WI38 (cell line): Measurements from ENCODE around the gene ERG.

ENCODE experiments used
- H3K4me3 ChIP-seq: 2 replicates; pipeline ENCODE4 v1.5.1; 2011; ENCODE audit warnings: low read depth, mild to moderate bottlenecking, control low read depth, low read length
- TF ChIP-seq, protein P1 (sequence below): IDR thresholded peaks from 2 replicates; pipeline ENCODE4 v1.5.1; 2012; ENCODE audit warnings: low read depth, mild to moderate bottlenecking, control low read depth, low read length

Gene ERG, protein sequence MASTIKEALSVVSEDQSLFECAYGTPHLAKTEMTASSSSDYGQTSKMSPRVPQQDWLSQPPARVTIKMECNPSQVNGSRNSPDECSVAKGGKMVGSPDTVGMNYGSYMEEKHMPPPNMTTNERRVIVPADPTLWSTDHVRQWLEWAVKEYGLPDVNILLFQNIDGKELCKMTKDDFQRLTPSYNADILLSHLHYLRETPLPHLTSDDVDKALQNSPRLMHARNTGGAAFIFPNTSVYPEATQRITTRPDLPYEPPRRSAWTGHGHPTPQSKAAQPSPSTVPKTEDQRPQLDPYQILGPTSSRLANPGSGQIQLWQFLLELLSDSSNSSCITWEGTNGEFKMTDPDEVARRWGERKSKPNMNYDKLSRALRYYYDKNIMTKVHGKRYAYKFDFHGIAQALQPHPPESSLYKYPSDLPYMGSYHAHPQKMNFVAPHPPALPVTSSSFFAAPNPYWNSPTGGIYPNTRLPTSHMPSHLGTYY

DNA sequence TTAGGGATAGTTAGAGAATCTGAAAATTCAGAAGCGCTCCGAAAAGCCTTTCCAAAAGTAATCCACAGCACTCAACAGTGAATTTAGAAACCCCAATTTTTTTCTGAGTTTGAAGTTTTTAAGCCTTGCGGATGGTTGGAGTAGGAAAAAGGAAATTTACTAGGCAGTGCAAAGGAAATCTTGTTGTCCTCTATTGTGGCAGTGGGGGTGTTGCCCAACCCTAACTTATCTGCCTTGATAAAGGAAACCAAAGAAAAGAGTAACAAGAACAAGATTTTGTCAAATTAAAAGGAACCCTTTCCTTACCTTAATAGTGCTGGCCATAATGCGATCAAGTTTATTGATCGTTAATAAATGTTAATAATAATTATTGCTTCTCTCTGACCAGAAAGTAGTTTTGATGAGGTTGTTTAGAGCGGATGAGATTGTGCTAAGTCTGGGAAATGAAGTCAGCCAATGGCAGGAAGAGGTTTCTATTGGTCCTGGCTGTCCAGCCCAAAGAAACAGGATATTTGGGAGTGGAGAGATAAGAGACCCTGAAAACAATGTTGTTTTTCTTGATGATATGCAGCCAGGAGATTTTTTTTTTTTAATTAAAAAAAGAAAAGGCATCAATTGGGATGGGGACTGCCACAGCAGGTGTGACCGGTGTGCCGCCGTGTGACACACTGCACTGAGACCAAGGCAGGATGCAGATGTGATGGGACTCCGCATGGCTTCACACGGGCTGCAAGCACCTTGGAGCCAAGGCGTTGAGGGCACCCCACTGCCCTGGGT, at the start of gene ERG:
Gene ERG (minus strand): TSS at position 421 of the 777 bp plus-strand sequence. CDS start 97 bp downstream, at position 324.
- TF ChIP-seq, protein P1, sequence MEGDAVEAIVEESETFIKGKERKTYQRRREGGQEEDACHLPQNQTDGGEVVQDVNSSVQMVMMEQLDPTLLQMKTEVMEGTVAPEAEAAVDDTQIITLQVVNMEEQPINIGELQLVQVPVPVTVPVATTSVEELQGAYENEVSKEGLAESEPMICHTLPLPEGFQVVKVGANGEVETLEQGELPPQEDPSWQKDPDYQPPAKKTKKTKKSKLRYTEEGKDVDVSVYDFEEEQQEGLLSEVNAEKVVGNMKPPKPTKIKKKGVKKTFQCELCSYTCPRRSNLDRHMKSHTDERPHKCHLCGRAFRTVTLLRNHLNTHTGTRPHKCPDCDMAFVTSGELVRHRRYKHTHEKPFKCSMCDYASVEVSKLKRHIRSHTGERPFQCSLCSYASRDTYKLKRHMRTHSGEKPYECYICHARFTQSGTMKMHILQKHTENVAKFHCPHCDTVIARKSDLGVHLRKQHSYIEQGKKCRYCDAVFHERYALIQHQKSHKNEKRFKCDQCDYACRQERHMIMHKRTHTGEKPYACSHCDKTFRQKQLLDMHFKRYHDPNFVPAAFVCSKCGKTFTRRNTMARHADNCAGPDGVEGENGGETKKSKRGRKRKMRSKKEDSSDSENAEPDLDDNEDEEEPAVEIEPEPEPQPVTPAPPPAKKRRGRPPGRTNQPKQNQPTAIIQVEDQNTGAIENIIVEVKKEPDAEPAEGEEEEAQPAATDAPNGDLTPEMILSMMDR: no peak
- no peak within 1 kb of the TSS for H3K4me3 ChIP-seq

DNA sequence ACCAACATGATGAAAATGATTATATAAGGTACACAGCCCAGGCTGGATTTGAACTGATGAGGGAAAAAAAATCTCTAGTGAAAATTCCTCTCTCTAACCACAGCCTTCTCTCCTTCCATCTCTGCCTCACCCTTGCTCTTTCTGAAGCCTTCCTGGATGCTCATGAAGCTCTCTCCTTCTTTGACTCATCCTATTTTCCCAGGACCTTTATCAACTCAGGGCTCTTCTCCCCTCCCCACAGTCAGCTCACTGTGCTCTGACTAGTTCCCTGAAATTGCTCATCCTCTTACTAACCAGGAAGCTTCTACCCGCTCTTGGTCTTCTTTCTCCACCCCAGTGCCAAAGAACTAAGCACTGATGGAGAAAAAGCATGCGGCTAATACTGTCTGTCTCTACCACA, 46.4 kb upstream of the ERG start:
- TF ChIP-seq, protein P1: no peak
- H3K4me3 ChIP-seq: no peak overlapping the region

DNA sequence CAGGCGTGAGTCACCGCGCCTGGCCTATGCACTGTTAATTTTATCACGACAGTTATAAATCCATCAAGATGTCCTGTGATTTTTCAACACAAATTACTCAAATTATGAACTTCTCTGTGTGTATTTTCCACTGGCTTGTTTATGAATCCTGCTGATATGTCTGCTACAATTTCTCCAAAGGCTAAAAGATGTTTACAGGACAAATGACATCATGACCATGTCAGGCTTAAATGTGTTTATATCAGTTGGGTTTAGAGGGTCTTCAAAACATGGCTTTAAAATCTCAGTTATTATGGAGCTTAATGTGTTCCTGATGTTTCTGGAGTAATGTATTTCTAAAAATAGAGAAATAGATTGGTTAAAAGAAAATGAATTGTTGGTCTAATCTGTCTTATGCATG, 44.0 kb upstream of the ERG start:
- TF ChIP-seq, protein P1: no peak
- H3K4me3 ChIP-seq: no peak overlapping the region

DNA sequence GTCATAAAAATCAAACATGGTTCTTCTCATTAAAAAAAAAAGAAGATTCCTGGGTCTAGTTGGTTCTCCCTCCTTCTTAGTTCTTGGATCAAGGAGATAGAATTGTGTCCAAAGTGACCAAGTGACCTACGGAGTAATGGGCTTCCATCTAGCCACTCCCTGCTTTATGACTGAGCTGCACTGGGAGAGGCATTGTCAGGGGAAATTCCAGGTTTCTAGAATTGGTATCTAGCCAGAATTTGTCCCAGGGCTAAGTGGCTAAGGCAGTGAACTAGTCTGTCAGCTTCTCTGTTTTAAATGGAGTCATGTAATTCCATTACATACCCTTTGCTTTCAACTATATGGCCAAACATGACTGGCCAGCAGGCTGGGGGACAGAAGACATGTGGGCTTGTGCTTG, 40.1 kb upstream of the ERG start:
- TF ChIP-seq, protein P1: no peak

GRCh38 chr21:38534591-38534990, 36.3 kb upstream of the ERG start:
- no peak overlapping the region for H3K4me3 ChIP-seq

More for the DNA sequence above, 40.1 kb upstream of the ERG start:
- H3K4me3 ChIP-seq: no peak overlapping the region

GRCh38 chr21:38533887-38534286, 35.6 kb upstream of the ERG start:
- no peak overlapping the region for H3K4me3 ChIP-seq
- TF ChIP-seq, protein P1: no peak

More at GRCh38 chr21:38534591-38534990, 36.3 kb upstream of the ERG start:
- TF ChIP-seq, protein P1: no peak
